Measurements from ENCODE around the gene KANSL2. TPM values are rescaled to one million over a fixed set of nuclear protein-coding genes. Genes with fewer than 3 reads are reported as not detected.

KANSL2 gene
- total and polyA plus RNA-seq, 9 of the 15 experiments (the other 6 are each of a cell fraction or from before 2014, with no cell fraction given) = 41.1 to 89.8 (median 55.4) TPM

DNA sequence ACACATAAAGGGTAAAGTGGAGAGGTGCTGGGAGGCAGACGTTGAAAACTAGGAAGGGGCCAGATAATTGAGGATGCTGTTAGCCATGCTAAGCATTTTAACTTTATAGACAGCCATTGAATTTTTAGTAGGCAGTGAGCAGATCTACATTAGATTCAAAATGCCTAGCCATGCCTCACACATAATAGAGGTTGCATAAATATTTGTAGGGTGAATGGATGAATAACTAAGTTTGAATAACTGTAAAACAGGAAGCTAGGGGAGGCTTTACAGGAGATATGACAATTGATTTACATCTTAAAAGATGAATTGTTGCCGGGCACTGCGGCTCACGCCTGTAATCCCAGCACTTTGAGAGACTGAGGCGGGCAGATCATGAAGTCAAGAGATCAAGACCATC is 46.8 kb upstream of the KANSL2 start:
- in situ Hi-C loops (cut with MboI) (no loop called here), intact Hi-C loops (cut with micrococcal nuclease) (no loop called here)
- no peak overlapping the region for H3K9ac ChIP-seq (ENCODE audit: insufficient read depth in 1 of 2, low read depth in 2 of 2, low read length in 2 of 2)
- BruUV-seq (replicated peaks) = no TSS peak
- no peaks in the 10 kb centered on the region for H3K9me3 ChIP-seq (replicated peaks; ENCODE audit: control insufficient read depth, insufficient read depth, low read depth, low read length)
- H3K27me3 ChIP-seq (ENCODE audit: control insufficient read depth in 2 of 2, insufficient read depth in 2 of 2, low read length in 2 of 2) = peaks cover 10% of the 10 kb centered on the region in 2 experiments; a peak in 4 of 5 replicates
- WGBS (ENCODE audit: insufficient coverage, low coverage, missing lambda C conversion rate) = 18% methylated on average over 5 of the region's 5 CpGs
- H3K4me3 ChIP-seq = no peak overlapping the region
- H3K9me1 ChIP-seq (ENCODE audit: control insufficient read depth, insufficient read depth, low read length) = no peaks in the 10 kb centered on the region
- H3K27ac ChIP-seq (ENCODE audit: extremely low read depth, low read depth, low read length) = no peak overlapping the region
- CTCF ChIA-PET (ENCODE audit: low intra/inter-chr PET ratio) = interaction anchor here (0.6 kb wide), 1 partner anchor 169 kb away, joined by 3 read pairs; no protein-coding TSS in a partner anchor
- no peak for FAIRE-seq
- TF ChIP-seq NFRKB (IDR thresholded peaks at IDR 0.05; ENCODE audit: low read depth) (no peak), MBD2 (IDR thresholded peaks at IDR 0.05; ENCODE audit: borderline replicate concordance, low read depth) (no peak), SAFB (IDR thresholded peaks at IDR 0.05; ENCODE audit: borderline replicate concordance, low read depth, low read length) (no peak)
- TF ChIP-seq, protein P1, sequence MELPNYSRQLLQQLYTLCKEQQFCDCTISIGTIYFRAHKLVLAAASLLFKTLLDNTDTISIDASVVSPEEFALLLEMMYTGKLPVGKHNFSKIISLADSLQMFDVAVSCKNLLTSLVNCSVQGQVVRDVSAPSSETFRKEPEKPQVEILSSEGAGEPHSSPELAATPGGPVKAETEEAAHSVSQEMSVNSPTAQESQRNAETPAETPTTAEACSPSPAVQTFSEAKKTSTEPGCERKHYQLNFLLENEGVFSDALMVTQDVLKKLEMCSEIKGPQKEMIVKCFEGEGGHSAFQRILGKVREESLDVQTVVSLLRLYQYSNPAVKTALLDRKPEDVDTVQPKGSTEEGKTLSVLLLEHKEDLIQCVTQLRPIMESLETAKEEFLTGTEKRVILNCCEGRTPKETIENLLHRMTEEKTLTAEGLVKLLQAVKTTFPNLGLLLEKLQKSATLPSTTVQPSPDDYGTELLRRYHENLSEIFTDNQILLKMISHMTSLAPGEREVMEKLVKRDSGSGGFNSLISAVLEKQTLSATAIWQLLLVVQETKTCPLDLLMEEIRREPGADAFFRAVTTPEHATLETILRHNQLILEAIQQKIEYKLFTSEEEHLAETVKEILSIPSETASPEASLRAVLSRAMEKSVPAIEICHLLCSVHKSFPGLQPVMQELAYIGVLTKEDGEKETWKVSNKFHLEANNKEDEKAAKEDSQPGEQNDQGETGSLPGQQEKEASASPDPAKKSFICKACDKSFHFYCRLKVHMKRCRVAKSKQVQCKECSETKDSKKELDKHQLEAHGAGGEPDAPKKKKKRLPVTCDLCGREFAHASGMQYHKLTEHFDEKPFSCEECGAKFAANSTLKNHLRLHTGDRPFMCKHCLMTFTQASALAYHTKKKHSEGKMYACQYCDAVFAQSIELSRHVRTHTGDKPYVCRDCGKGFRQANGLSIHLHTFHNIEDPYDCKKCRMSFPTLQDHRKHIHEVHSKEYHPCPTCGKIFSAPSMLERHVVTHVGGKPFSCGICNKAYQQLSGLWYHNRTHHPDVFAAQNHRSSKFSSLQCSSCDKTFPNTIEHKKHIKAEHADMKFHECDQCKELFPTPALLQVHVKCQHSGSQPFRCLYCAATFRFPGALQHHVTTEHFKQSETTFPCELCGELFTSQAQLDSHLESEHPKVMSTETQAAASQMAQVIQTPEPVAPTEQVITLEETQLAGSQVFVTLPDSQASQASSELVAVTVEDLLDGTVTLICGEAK (IDR thresholded peaks at IDR 0.05) = 0 out of 2 replicates have a peak, but pooled peaks have one; percentile 41
- TF ChIP-seq, protein P1 (CRISPR knock-in tag; IDR thresholded peaks at IDR 0.05) = no peak
- no peak overlapping the region for H3K4me2 ChIP-seq (ENCODE audit: insufficient read depth, low read length)
- H3K79me2 ChIP-seq (ENCODE audit: control insufficient read depth, insufficient read depth, low read length) = no peaks in the 10 kb centered on the region
- DNase-seq (ENCODE audit: extremely low read depth in 1 of 4, low spot score in 3 of 4) = no peak
- H2AFZ ChIP-seq (ENCODE audit: low read depth, low read length) = peak overlapping the region; percentile 9; the same call in 1 of the 2 replicates
- POLR2A ChIA-PET = interaction anchor here (0.9 kb wide), 1 partner anchor 11 kb away, joined by 3 read pairs; no protein-coding TSS in a partner anchor
- no peaks in the 10 kb centered on the region for H3K36me3 ChIP-seq (ENCODE audit: control insufficient read depth, insufficient read depth, low read length)
- no peaks in the 10 kb centered on the region for H4K20me1 ChIP-seq (replicated peaks; ENCODE audit: control insufficient read depth, insufficient read depth, low read length)
- ATAC-seq = no peak
- H3K4me1 ChIP-seq (replicated peaks in 1 of 2; ENCODE audit: control insufficient read depth in 2 of 2, insufficient read depth in 2 of 2, low read length in 2 of 2) = no peaks in the 10 kb centered on the region

Data from K562 (cell line).